Umbilical cord (tissue), 2 donors: ENCODE data around the gene NEURL3. TPM values are rescaled to one million over a fixed set of nuclear protein-coding genes. Genes with fewer than 3 reads are reported as not detected.

Source experiments
- DNase-seq: peaks from one replicate; pipeline ENCODE4 v3.0.0-alpha.2; 2015; ENCODE audit warnings: low spot score
- total RNA-seq: library from RNA; depleted of rRNA; stranded (reverse); fragments of >200 nt; gene quantifications from one replicate; pipeline ENCODE4 v1.2.3, GENCODE V29; 2014; ENCODE audit warnings: low replicate concordance; ENCODE audit not compliant: insufficient read depth

The NEURL3 gene
- total RNA-seq, 1 donor from 2014 or later = not detected

GRCh38 chr2:96540136-96540535 lies 35.0 kb upstream of the NEURL3 start:
- DNase-seq = no peak

GRCh38 chr2:96539215-96539920 lies 34.2 kb upstream of the NEURL3 start:
- no peak for DNase-seq

GRCh38 chr2:96538487-96539214 lies 33.5 kb upstream of the NEURL3 start:
- DNase-seq = peak; percentile 53

GRCh38 chr2:96537734-96538486 lies 32.8 kb upstream of the NEURL3 start:
- no peak for DNase-seq

- peak; percentile 54 for DNase-seq
These were observed 32.0 kb upstream of the NEURL3 start for GRCh38 chr2:96537066-96537733.

- DNase-seq = peak; percentile 94
These were observed 31.4 kb upstream of the NEURL3 start, which contains the start of gene ARID5A for GRCh38 chr2:96536445-96537065. TSS of gene ARID5A (plus strand) at chr2:96536752. CDS start at chr2:96536827, 75 bp downstream.

GRCh38 chr2:96535331-96535730 lies 30.2 kb upstream of the NEURL3 start:
- DNase-seq = no peak

- DNase-seq = no peak
These were observed 29.6 kb upstream of the NEURL3 start for GRCh38 chr2:96534701-96535181.

GRCh38 chr2:96534141-96534540 lies 29.0 kb upstream of the NEURL3 start:
- DNase-seq = no peak

- peak; percentile 89 for DNase-seq
These were observed 28.3 kb upstream of the NEURL3 start for GRCh38 chr2:96533292-96534073.

- DNase-seq = no peak
These were observed 27.6 kb upstream of the NEURL3 start for GRCh38 chr2:96532641-96533291.

- peak; percentile 99 for DNase-seq
These were observed 26.8 kb upstream of the NEURL3 start for GRCh38 chr2:96531872-96532505.

- no peak for DNase-seq
These were observed 26.2 kb upstream of the NEURL3 start for GRCh38 chr2:96531366-96531765.

GRCh38 chr2:96530474-96531357 lies 25.6 kb upstream of the NEURL3 start:
- peak; percentile 65 for DNase-seq

GRCh38 chr2:96530144-96530430 lies 24.9 kb upstream of the NEURL3 start:
- no peak for DNase-seq

GRCh38 chr2:96529376-96530143 lies 24.4 kb upstream of the NEURL3 start:
- no peak for DNase-seq

GRCh38 chr2:96528700-96529375 lies 23.7 kb upstream of the NEURL3 start:
- DNase-seq = peak; percentile 57
